NK-92 (cell line): Measurements from ENCODE around the gene WNK2.

Experiments used
- DNase-seq: peaks from one replicate; lab custom pipeline; 2025; ENCODE audit not compliant: unreplicated experiment; lab: John Stamatoyannopoulos, UW

The WNK2 gene

GRCh38 chr9:93198117-93198837 lies 14.3 kb downstream of the WNK2 start:
- DNase-seq: no peak

- DNase-seq: no peak
These were observed 15.1 kb downstream of the WNK2 start for GRCh38 chr9:93198838-93199625.

- no peak for DNase-seq
These were observed 16.5 kb downstream of the WNK2 start for GRCh38 chr9:93200449-93200742.

- DNase-seq: no peak
These were observed 17.0 kb downstream of the WNK2 start for GRCh38 chr9:93200989-93201334.

GRCh38 chr9:93203026-93203717 lies 19.2 kb downstream of the WNK2 start:
- no peak for DNase-seq

GRCh38 chr9:93203718-93204469 lies 20.0 kb downstream of the WNK2 start:
- no peak for DNase-seq

GRCh38 chr9:93204470-93205043 lies 20.6 kb downstream of the WNK2 start:
- no peak for DNase-seq

GRCh38 chr9:93205045-93205768 lies 21.3 kb downstream of the WNK2 start:
- DNase-seq: no peak

GRCh38 chr9:93205896-93206575 lies 22.1 kb downstream of the WNK2 start:
- no peak for DNase-seq

GRCh38 chr9:93206576-93207155 lies 22.7 kb downstream of the WNK2 start:
- no peak for DNase-seq

- no peak for DNase-seq
These were observed 23.4 kb downstream of the WNK2 start for GRCh38 chr9:93207326-93207814.

GRCh38 chr9:93207860-93208734 lies 24.2 kb downstream of the WNK2 start:
- no peak for DNase-seq

GRCh38 chr9:93209097-93209496 lies 25.2 kb downstream of the WNK2 start:
- no peak for DNase-seq

GRCh38 chr9:93209576-93210323 lies 25.8 kb downstream of the WNK2 start:
- no peak for DNase-seq

GRCh38 chr9:93210324-93210973 lies 26.5 kb downstream of the WNK2 start:
- no peak for DNase-seq

GRCh38 chr9:93210974-93211653 lies 27.2 kb downstream of the WNK2 start:
- no peak for DNase-seq

- DNase-seq: no peak
These were observed 27.7 kb downstream of the WNK2 start for GRCh38 chr9:93211654-93212001.
